ENCODE results near the gene CERCAM. TPM values are rescaled to one million over a fixed set of nuclear protein-coding genes. Genes with fewer than 3 reads are reported as not detected.

The CERCAM gene
- total and polyA plus RNA-seq, 2 experiments from 2014 or later: 2.7 to 7.9 TPM

- TF ChIP-seq REST (IDR thresholded peaks at IDR 0.05; ENCODE audit: unreplicated experiment) (no peak), EZH2phosphoT487 (IDR thresholded peaks at IDR 0.05; ENCODE audit: unreplicated experiment) (no peak), STAT1 (IDR thresholded peaks at IDR 0.05; ENCODE audit: unreplicated experiment) (no peak), ZNF114 (CRISPR knock-in tag; IDR thresholded peaks at IDR 0.05) (no peak), CREB1 (CRISPR knock-in tag; IDR thresholded peaks at IDR 0.05; ENCODE audit: low read depth) (no peak)
These were observed 20.8 kb upstream of the CERCAM start (continued) for GRCh38 chr9:128399861-128400260.

- no peak for ATAC-seq
- Histone ChIP-seq H3K4me1 (ENCODE audit: insufficient read depth) (peaks cover 24% of the 10 kb centered on the region), H3F3A (replicated peaks; ENCODE audit: low read depth) (peaks cover 12% of the 10 kb centered on the region; the same call in 1 of the 2 replicates), H3K27ac (ENCODE audit: low read depth) (no peak overlapping the region), H4K20me1 (replicated peaks; ENCODE audit: insufficient read depth) (peaks cover 2% of the 10 kb centered on the region; the same call in 1 of the 2 replicates), H3K4me3 (no peak overlapping the region), H2AFZ (no peak overlapping the region), H3K27me3 (ENCODE audit: insufficient read depth) (peaks cover 100% of the 10 kb centered on the region), H3K4me2 (no peak overlapping the region; the same call in 1 of the 2 replicates), H3K9me2 (ENCODE audit: insufficient read depth) (no peaks in the 10 kb centered on the region), H3K36me3 (ENCODE audit: insufficient read depth) (no peaks in the 10 kb centered on the region), H3K79me2 (replicated peaks; ENCODE audit: insufficient read depth) (no peaks in the 10 kb centered on the region)
- Mint-ChIP-seq H3K27ac (no peak overlapping the region), H3K4me3 (no peak overlapping the region), H3K9me3 (no peaks in the 10 kb centered on the region), H3K36me3 (ENCODE audit: low read depth) (no peaks in the 10 kb centered on the region; the same call in 2 of the 3 replicates), H3K27me3 (ENCODE audit: insufficient read depth, low read depth, poor library complexity) (peaks cover 94% of the 10 kb centered on the region), H3K4me1 (peaks cover 28% of the 10 kb centered on the region)
- no peak for DNase-seq (ENCODE audit: low spot score)
- no peak for TF ChIP-seq STAT1 (IDR thresholded peaks at IDR 0.05; ENCODE audit: unreplicated experiment)
- no peak for TF ChIP-seq CTCF (conservative IDR thresholded peaks at IDR 0.05; ENCODE audit: low read depth in 2 of 2)
- TF ChIP-seq EZH2phosphoT487 (IDR thresholded peaks at IDR 0.05; ENCODE audit: unreplicated experiment): no peak
- TF ChIP-seq EZH2 (IDR thresholded peaks at IDR 0.05; ENCODE audit: low read depth, unreplicated experiment): no peak
- no peak for TF ChIP-seq ZNF331 (CRISPR knock-in tag; IDR thresholded peaks at IDR 0.05; ENCODE audit: low read depth)
- TF ChIP-seq POLR2AphosphoS5 (IDR thresholded peaks at IDR 0.05; ENCODE audit: low read depth): no peak
- TF ChIP-seq NANOG (IDR thresholded peaks at IDR 0.05; ENCODE audit: borderline replicate concordance): no peak
- TF ChIP-seq CREB1 (CRISPR knock-in tag; IDR thresholded peaks at IDR 0.05; ENCODE audit: low read depth): no peak
- no peak for TF ChIP-seq ETS1 (IDR thresholded peaks at IDR 0.05)
- TF ChIP-seq ZNF114 (CRISPR knock-in tag; IDR thresholded peaks at IDR 0.05): no peak
- no peak for TF ChIP-seq REST (IDR thresholded peaks at IDR 0.05; ENCODE audit: unreplicated experiment)
- TF ChIP-seq JUNB (IDR thresholded peaks at IDR 0.05; ENCODE audit: unreplicated experiment): no peak
These were observed 16.1 kb upstream of the CERCAM start for GRCh38 chr9:128404560-128404959.
